Stimulated activated naive CD8-positive, alpha-beta T cell treated with anti-CD3 and anti-CD28 coated beads, Interleukin-15, Interleukin-2, amounts not matched to agents 100 U/mL and 50 U/mL, for 24 hours (primary cell): ENCODE results near the gene ZZZ3.
"Not testable (repeated sequence)": the region's sequence is repeated elsewhere in the genome, so short reads cannot be mapped to it uniquely, and the experiment has no call there.

Experiments
- ATAC-seq: fragments of 150-1000 bp; cut with Tn5 transposase; one replicate; pipeline ENCODE4 v1.10.0; 2021
- DNase-seq: peaks from one replicate; pipeline ENCODE4 v3.0.0; 2021

The ZZZ3 gene

GRCh38 chr1:77670330-77670729 is 12.1 kb downstream of the ZZZ3 start:
- ATAC-seq (no peak), DNase-seq (no peak)

GRCh38 chr1:77668924-77669449 is 13.5 kb downstream of the ZZZ3 start:
- DNase-seq = no peak
- no peak for ATAC-seq

- DNase-seq (no peak), ATAC-seq (no peak)
Observed at GRCh38 chr1:77664939-77665516, 17.4 kb downstream of the ZZZ3 start.

GRCh38 chr1:77661696-77662095 is 20.8 kb downstream of the ZZZ3 start:
- DNase-seq (no peak), ATAC-seq (no peak)

GRCh38 chr1:77659879-77660593 is 22.4 kb downstream of the ZZZ3 start:
- ATAC-seq = no peak
- DNase-seq = no peak

- ATAC-seq (no peak), DNase-seq (no peak)
Observed at GRCh38 chr1:77658271-77658670, 24.2 kb downstream of the ZZZ3 start.

GRCh38 chr1:77655431-77655974 is 27.0 kb downstream of the ZZZ3 start:
- DNase-seq (no peak), ATAC-seq (no peak)

- ATAC-seq = no peak
Observed at GRCh38 chr1:77652970-77653516, 29.4 kb downstream of the ZZZ3 start.

GRCh38 chr1:77652268-77652667 is 30.2 kb downstream of the ZZZ3 start:
- no peak for DNase-seq

More at GRCh38 chr1:77652970-77653516, 29.4 kb downstream of the ZZZ3 start:
- DNase-seq = no peak

GRCh38 chr1:77649127-77649526 is 33.3 kb downstream of the ZZZ3 start:
- ATAC-seq (no peak), DNase-seq (no peak)

More at GRCh38 chr1:77652268-77652667, 30.2 kb downstream of the ZZZ3 start:
- no peak for ATAC-seq

- DNase-seq, ATAC-seq: not testable (repeated sequence)
Observed at GRCh38 chr1:77646224-77646623, 36.2 kb downstream of the ZZZ3 start.

GRCh38 chr1:77643456-77643855 is 39.0 kb downstream of the ZZZ3 start:
- no peak for ATAC-seq
- DNase-seq = no peak

- DNase-seq = no peak
Observed at GRCh38 chr1:77642941-77643340, 39.5 kb downstream of the ZZZ3 start.

GRCh38 chr1:77642196-77642595 is 40.3 kb downstream of the ZZZ3 start:
- ATAC-seq = no peak
- DNase-seq = no peak

More at GRCh38 chr1:77642941-77643340, 39.5 kb downstream of the ZZZ3 start:
- ATAC-seq = no peak

GRCh38 chr1:77639557-77640069 is 42.8 kb downstream of the ZZZ3 start:
- no peak for DNase-seq
- ATAC-seq = no peak

- DNase-seq = no peak
- ATAC-seq = no peak
Observed at GRCh38 chr1:77639056-77639455, 43.4 kb downstream of the ZZZ3 start.

- no peak for DNase-seq
- no peak for ATAC-seq
Observed at GRCh38 chr1:77636864-77637263, 45.6 kb downstream of the ZZZ3 start.
